Measurements from ENCODE around the gene CCDC154. TPM values are rescaled to one million over a fixed set of nuclear protein-coding genes. Genes with fewer than 3 reads are reported as not detected.

The CCDC154 gene
- total and polyA plus RNA-seq, 9 of the 15 experiments (the other 6 are each of a cell fraction or from before 2014, with no cell fraction given), result 0.15 to 1.4 (median 0.20) TPM; not detected in 5

GRCh38 chr16:1439699-1440074, 4.7 kb downstream of the CCDC154 start (continued):
- TF ChIP-seq, protein P1, sequence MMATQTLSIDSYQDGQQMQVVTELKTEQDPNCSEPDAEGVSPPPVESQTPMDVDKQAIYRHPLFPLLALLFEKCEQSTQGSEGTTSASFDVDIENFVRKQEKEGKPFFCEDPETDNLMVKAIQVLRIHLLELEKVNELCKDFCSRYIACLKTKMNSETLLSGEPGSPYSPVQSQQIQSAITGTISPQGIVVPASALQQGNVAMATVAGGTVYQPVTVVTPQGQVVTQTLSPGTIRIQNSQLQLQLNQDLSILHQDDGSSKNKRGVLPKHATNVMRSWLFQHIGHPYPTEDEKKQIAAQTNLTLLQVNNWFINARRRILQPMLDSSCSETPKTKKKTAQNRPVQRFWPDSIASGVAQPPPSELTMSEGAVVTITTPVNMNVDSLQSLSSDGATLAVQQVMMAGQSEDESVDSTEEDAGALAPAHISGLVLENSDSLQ (IDR thresholded peaks at IDR 0.05), result peak; percentile 24; the same call in 1 of the 2 replicates
- peak; percentile 47; the same call in 1 of the 2 replicates for TF ChIP-seq ZNF384 (IDR thresholded peaks at IDR 0.05; ENCODE audit: low read depth, low read length)

DNA sequence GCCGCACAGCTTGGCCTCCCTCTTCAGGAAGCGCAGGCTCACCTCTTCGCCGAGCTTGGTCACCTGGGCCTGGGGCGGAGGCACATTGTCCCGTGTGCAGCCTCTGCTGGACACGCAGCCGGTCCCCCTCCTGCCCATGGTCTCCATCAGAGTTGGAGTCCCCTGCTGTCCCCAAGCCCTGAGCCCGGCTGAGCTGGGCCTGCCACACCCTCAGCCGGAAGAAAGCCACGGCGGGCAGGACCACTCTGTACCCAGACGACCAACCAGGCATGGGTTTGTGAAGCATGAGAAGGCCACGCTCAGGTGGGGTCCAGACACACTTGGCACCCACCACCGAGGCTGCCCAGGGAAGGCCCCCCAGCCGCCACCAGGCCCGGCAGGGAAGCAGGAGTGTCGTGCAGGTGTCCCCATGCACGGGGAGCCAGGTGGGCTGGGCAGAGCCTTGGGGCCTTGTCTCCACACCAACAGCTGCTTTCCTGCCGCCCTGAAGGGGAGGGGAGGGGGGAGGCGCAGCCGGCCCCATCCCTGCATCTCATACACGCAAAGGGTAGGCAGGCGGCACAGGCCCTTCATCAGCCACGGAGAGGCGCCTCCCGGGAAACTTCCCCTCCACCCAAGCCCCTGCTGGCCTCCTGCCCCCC, 5.2 kb downstream of the CCDC154 start:
- no peak overlapping the region for H3K27ac ChIP-seq (ENCODE audit: extremely low read depth, low read depth, low read length)
- WGBS (ENCODE audit: insufficient coverage, low coverage, missing lambda C conversion rate), result 69% methylated on average over 23 of the region's 27 CpGs
- ATAC-seq, result no peak
- no peak for FAIRE-seq
- H3K9me3 ChIP-seq (replicated peaks; ENCODE audit: control insufficient read depth, insufficient read depth, low read depth, low read length), result no peaks in the 10 kb centered on the region
- H3K79me2 ChIP-seq (ENCODE audit: control insufficient read depth, insufficient read depth, low read length), result no peaks in the 10 kb centered on the region
- TF ChIP-seq SRSF1 (IDR thresholded peaks at IDR 0.05; ENCODE audit: low read depth, low read length), result no peak
- H3K4me1 ChIP-seq (replicated peaks in 1 of 2; ENCODE audit: control insufficient read depth in 2 of 2, insufficient read depth in 2 of 2, low read length in 2 of 2), result peaks cover 0 to 70% of the 10 kb centered on the region in 2 experiments; a peak in 3 of 5 replicates
- H3K9ac ChIP-seq (ENCODE audit: insufficient read depth in 1 of 2, low read depth in 2 of 2, low read length in 2 of 2), result no peak overlapping the region; a peak in 1 of 4 replicates
- H2AFZ ChIP-seq (ENCODE audit: low read depth, low read length), result no peak overlapping the region
- no peaks in the 10 kb centered on the region for H3K27me3 ChIP-seq (ENCODE audit: control insufficient read depth in 2 of 2, insufficient read depth in 2 of 2, low read length in 2 of 2)
- in situ Hi-C loops (cut with MboI), result no loop called here
- CTCF ChIA-PET (ENCODE audit: low intra/inter-chr PET ratio), result no interaction called here
- POLR2A ChIA-PET, result interaction anchor here (1.0 to 1.6 kb wide), 2 partner anchors 23 to 31 kb away, joined by 3 to 4 read pairs; no protein-coding TSS in a partner anchor
- H4K20me1 ChIP-seq (replicated peaks; ENCODE audit: control insufficient read depth, insufficient read depth, low read length), result no peaks in the 10 kb centered on the region
- DNase-seq (ENCODE audit: extremely low read depth in 1 of 4, low spot score in 3 of 4), result no peak
- intact Hi-C loops (cut with micrococcal nuclease), result no loop called here
- no TSS peak for BruUV-seq (replicated peaks)
- no peaks in the 10 kb centered on the region for H3K36me3 ChIP-seq (ENCODE audit: control insufficient read depth, insufficient read depth, low read length)
- H3K4me2 ChIP-seq (ENCODE audit: insufficient read depth, low read length), result no peak overlapping the region
- no peaks in the 10 kb centered on the region for H3K9me1 ChIP-seq (ENCODE audit: control insufficient read depth, insufficient read depth, low read length)
- H3K4me3 ChIP-seq, result no peak overlapping the region
